HepG2 (cell line): ENCODE data around the gene SLC9A9. TPM values are rescaled to one million over a fixed set of nuclear protein-coding genes. Genes with fewer than 3 reads are reported as not detected.

Experiments used
- ETV6 ChIP-seq: sonication (generic); formaldehyde crosslinking; conservative IDR thresholded peaks from 2 replicates; pipeline ENCODE4 v1.4.0; 2020; ENCODE audit warnings: missing genetic modification reagents
- HMGXB3 ChIP-seq: sonication (generic); formaldehyde crosslinking; IDR thresholded peaks from 2 replicates; pipeline ENCODE4 v1.4.0; 2020; ENCODE audit warnings: missing genetic modification reagents, borderline replicate concordance
- HNF4G ChIP-seq, 2 experiments: sonication (generic) in 1 of 2; formaldehyde crosslinking in 1 of 2; IDR thresholded peaks; 2 replicates each; pipeline versions ENCODE4 v1.4.0 to v1.6.1; 2011 to 2020; ENCODE audit warnings: borderline replicate concordance in 2 of 2, low read depth in 2 of 2, mild to moderate bottlenecking in 2 of 2, low read length in 1 of 2, missing genetic modification reagents in 1 of 2, moderate library complexity in 1 of 2
- NFE2 ChIP-seq: sonication (generic); formaldehyde crosslinking; IDR thresholded peaks from 2 replicates; pipeline ENCODE4 v1.4.0; 2020; ENCODE audit warnings: missing genetic modification reagents
- PCBP2 ChIP-seq: fragments of 200-400 bp; formaldehyde crosslinking; optimal IDR thresholded peaks from 2 replicates; pipeline ENCODE3; 2018; ENCODE audit warnings: low read length, low read depth; ENCODE audit not compliant: poor library complexity, severe bottlenecking
- RORA ChIP-seq: sonication (generic); formaldehyde crosslinking; IDR thresholded peaks from 2 replicates; pipeline ENCODE4 v1.5.0; 2020; ENCODE audit warnings: mild to moderate bottlenecking, missing genetic modification reagents, moderate library complexity
- TCF7 ChIP-seq: sonication (generic); IDR thresholded peaks from 2 replicates; pipeline ENCODE4 v1.6.1; 2016; ENCODE audit warnings: antibody characterized with exemption, low read depth
- U2AF1 ChIP-seq: fragments of 200-400 bp; formaldehyde crosslinking; optimal IDR thresholded peaks from 2 replicates; pipeline ENCODE3; 2017; ENCODE audit warnings: mild to moderate bottlenecking, low read depth, low read length
- ZNF546 ChIP-seq: sonication (generic); formaldehyde crosslinking; conservative IDR thresholded peaks from 2 replicates; pipeline ENCODE4 v1.8.1; 2023; ENCODE audit warnings: mild to moderate bottlenecking, missing genetic modification reagents
- ZNF570 ChIP-seq: sonication (generic); formaldehyde crosslinking; IDR thresholded peaks from 2 replicates; pipeline ENCODE4 v1.4.0; 2020; ENCODE audit warnings: mild to moderate bottlenecking, missing genetic modification reagents, borderline replicate concordance
- polyA plus RNA-seq, 8 experiments: library from polyadenylated mRNA; depleted of rRNA in 3 of 8; stranded (reverse) in 7 of 8; unstranded in 1 of 8; fragments of >200 nt; fragmentation: Illumina TruSeq in 4 of 8; extraction: Trizol in 4 of 8; gene quantifications; 2 replicates each; pipeline versions ENCODE4 v1.2.1 to v1.2.3, GENCODE V29; 2011 to 2016; ENCODE audit warnings: low read depth in 4 of 8, missing spikeins in 1 of 8, mixed read lengths in 1 of 8; ENCODE audit not compliant: insufficient read depth in 1 of 8
- total RNA-seq, 5 experiments: library from RNA; depleted of rRNA; stranded (reverse); fragments of >200 nt; fragmentation: Illumina TruSeq; extraction: Trizol; gene quantifications; 2 replicates each; pipeline ENCODE4 v1.2.3, GENCODE V29; 2016; ENCODE audit warnings: low read depth in 1 of 5
- TF ChIP-seq, protein P1 (sequence below): sonication (generic); formaldehyde crosslinking; IDR thresholded peaks from 2 replicates; pipeline ENCODE4 v1.5.0; 2020; ENCODE audit warnings: missing genetic modification reagents

Gene SLC9A9
- total and polyA plus RNA-seq, 2 of the 13 experiments (the other 11 are each of a cell fraction or from before 2014, with no cell fraction given) = not detected

DNA sequence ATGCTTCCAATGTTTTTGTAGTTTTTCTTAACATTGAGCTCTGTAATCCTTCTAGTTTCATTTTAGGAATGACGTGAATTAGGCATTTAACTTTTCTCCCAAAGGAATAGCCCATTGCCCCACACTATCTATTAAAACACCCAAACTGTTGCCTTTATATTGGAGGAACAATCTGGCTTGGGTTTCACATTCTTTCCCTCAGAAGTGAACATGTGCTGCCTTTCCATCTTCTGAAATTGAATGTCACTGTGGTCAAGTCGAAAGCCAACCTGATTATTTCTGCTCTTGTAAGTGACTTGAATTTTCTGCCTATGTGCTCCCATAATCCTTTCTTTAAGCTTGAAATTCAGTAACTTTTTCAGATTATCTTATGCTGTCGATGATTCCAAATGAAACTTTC, 214.5 kb downstream of the SLC9A9 start (continued):
- TF ChIP-seq HNF4G (IDR thresholded peaks at IDR 0.05; ENCODE audit: borderline replicate concordance, low read depth, low read length) = no peak
- no peak for TF ChIP-seq HNF4G (CRISPR knock-in tag; IDR thresholded peaks at IDR 0.05; ENCODE audit: borderline replicate concordance, low read depth)
- TF ChIP-seq TCF7 = no peak
- TF ChIP-seq PCBP2 = no peak
- no peak for TF ChIP-seq U2AF1
- TF ChIP-seq ZNF546 (CRISPR knock-in tag) = no peak
- TF ChIP-seq, protein P1, sequence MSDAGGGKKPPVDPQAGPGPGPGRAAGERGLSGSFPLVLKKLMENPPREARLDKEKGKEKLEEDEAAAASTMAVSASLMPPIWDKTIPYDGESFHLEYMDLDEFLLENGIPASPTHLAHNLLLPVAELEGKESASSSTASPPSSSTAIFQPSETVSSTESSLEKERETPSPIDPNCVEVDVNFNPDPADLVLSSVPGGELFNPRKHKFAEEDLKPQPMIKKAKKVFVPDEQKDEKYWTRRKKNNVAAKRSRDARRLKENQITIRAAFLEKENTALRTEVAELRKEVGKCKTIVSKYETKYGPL (CRISPR knock-in tag) = no peak
- TF ChIP-seq RORA (CRISPR knock-in tag) = no peak
- no peak for TF ChIP-seq HMGXB3
- TF ChIP-seq ZNF570 (CRISPR knock-in tag) = no peak
- TF ChIP-seq ETV6 (CRISPR knock-in tag) = no peak
- TF ChIP-seq NFE2 (CRISPR knock-in tag) = no peak
